Sigmoid colon (tissue), 7 donors: ENCODE data around the gene TTLL13. TPM values are rescaled to one million over a fixed set of nuclear protein-coding genes. Genes with fewer than 3 reads are reported as not detected.
"Not testable (repeated sequence)": the region's sequence is repeated elsewhere in the genome, so short reads cannot be mapped to it uniquely, and the experiment has no call there.

ENCODE experiments used
- DNase-seq: peaks from one replicate; pipeline ENCODE4 v3.0.0-alpha.2; 2019
- H3K27ac ChIP-seq, 4 donors: fragments of 200-600 bp; sonication (generic); one replicate each; pipeline ENCODE4 v1.5.1; 2016 to 2019; ENCODE audit warnings: mild to moderate bottlenecking in 1 of 4
- H3K27me3 ChIP-seq, 3 donors: fragments of 200-600 bp; sonication (generic); one replicate each; pipeline ENCODE4 v1.5.1; 2019; ENCODE audit warnings: mild to moderate bottlenecking in 1 of 3
- H3K36me3 ChIP-seq, 4 donors: fragments of 200-600 bp; sonication (generic); one replicate each; pipeline ENCODE4 v1.5.1; 2016 to 2019
- H3K4me1 ChIP-seq, 4 donors: fragments of 200-600 bp; sonication (generic); one replicate each; pipeline ENCODE4 v1.5.1; 2017 to 2019
- H3K4me3 ChIP-seq, 4 donors: fragments of 200-600 bp; sonication (generic); one replicate each; pipeline ENCODE4 v1.5.1; 2017 to 2019; ENCODE audit warnings: mild to moderate bottlenecking in 2 of 4, moderate library complexity in 1 of 4
- H3K9me3 ChIP-seq, 4 donors: fragments of 200-600 bp in 3 of 4; sonication (generic) in 3 of 4; one replicate each; pipeline versions ENCODE4 v1.5.1 to v1.6.1; 2013 to 2019
- EP300 ChIP-seq, 4 donors: sonication (generic); formaldehyde crosslinking; IDR thresholded peaks; one replicate each; pipeline ENCODE4 v1.6.1; 2017; ENCODE audit warnings: antibody characterized with exemption in 4 of 4
- POLR2A ChIP-seq, 2 donors: fragments of 450-650 bp; IDR thresholded peaks; one replicate each; pipeline ENCODE4 v1.6.1; 2016; ENCODE audit warnings: antibody characterized with exemption in 2 of 2, mild to moderate bottlenecking in 2 of 2, moderate library complexity in 2 of 2
- POLR2AphosphoS5 ChIP-seq, 4 donors: sonication (generic); formaldehyde crosslinking; IDR thresholded peaks; one replicate each; pipeline ENCODE4 v1.6.1; 2017; ENCODE audit warnings: antibody characterized with exemption in 4 of 4
- WGBS, 2 donors: extraction: QIAGEN DNeasy Blood & Tissue Kit; methylation state at CpG; one replicate each; pipeline ENCODE4 v1.1.7; 2013; 5-methylcytosine and 5-hydroxymethylcytosine counted together
- intact Hi-C: fragments of 100-400 bp; cut with DNase I; formaldehyde crosslinking; loops from one replicate; pipeline ENCODE4 v1.15.1; 2023
- polyA plus RNA-seq, 3 donors: library from polyadenylated mRNA; stranded (reverse); fragments of 200-250 nt; gene quantifications; one replicate each; pipeline ENCODE4 v1.2.3, GENCODE V29; 2013
- total RNA-seq, 4 donors: library from RNA; depleted of rRNA; stranded (reverse); fragments of >200 nt; gene quantifications; one replicate each; pipeline ENCODE4 v1.1.0, GENCODE V29; 2016
- TF ChIP-seq, protein P1 (sequence below), 4 experiments: fragments of 450-650 bp in 3 of 4; fragments of 200-600 bp in 1 of 4; IDR thresholded peaks; one replicate each; pipeline ENCODE4 v1.5.1; 2016 to 2019; ENCODE audit warnings: antibody characterized with exemption in 4 of 4, mild to moderate bottlenecking in 3 of 4, moderate library complexity in 2 of 4
- donor health status: healthy with polysubstance abuse.
- donor health status: Bipolar disorder and iron deficiency.
- donor health status: healthy.

Gene TTLL13
- total and polyA plus RNA-seq, 7 donors: 0.25 TPM; not detected in 6

DNA sequence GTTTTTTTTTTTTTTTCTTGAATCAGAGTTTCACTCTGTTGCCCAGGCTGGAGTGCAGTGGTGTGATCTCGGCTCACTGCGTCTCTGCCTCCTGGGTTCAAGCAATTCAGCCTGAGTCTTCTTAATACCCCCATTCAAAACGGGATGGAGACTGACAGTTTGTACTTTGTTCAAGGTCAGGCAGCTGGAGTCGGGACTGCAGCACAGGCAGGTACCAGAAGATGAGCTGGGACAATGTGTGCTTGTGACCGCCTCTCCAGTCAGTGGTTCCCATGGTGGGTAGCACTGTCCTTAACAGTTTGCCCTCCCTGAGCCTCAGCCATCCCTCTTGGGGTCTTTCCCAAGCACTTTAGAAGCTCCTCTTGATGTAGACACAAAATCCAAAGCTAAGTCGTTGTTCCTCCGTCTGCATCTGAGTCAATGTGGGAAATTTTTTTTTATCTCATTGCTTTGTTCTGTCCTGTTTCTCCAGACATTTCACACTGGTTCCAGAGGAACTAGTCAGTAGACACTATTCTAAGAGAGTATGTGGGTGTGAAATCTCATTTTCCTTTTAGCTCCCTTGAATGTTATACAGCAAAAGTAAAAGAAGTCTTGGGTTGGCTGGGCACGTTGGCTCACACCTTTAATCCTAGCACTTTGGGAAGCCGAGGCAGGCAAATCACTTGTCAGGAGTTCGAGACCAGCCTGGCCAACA is 5.3 kb upstream of the TTLL13 start:
- peaks cover 0 to 3% (median 0%) of the 10 kb centered on the region in 4 donors for H3K4me1 ChIP-seq
- WGBS, 2 donors: 79 to 88% methylated on average over 10 of the region's 10 CpGs
- H3K27ac ChIP-seq: no peak overlapping the region
- intact Hi-C loops: no loop called here
- peaks cover 0 to 16% (median 4%) of the 10 kb centered on the region in 4 donors for H3K36me3 ChIP-seq
- no peaks in the 10 kb centered on the region for H3K9me3 ChIP-seq
- no peak overlapping the region for H3K4me3 ChIP-seq
- no peak for DNase-seq
- no peaks in the 10 kb centered on the region for H3K27me3 ChIP-seq
- TF ChIP-seq EP300 (IDR thresholded peaks at IDR 0.05) (no peak), POLR2AphosphoS5 (IDR thresholded peaks at IDR 0.05) (no peak), POLR2A (IDR thresholded peaks at IDR 0.05) (no peak)
- TF ChIP-seq, protein P1, sequence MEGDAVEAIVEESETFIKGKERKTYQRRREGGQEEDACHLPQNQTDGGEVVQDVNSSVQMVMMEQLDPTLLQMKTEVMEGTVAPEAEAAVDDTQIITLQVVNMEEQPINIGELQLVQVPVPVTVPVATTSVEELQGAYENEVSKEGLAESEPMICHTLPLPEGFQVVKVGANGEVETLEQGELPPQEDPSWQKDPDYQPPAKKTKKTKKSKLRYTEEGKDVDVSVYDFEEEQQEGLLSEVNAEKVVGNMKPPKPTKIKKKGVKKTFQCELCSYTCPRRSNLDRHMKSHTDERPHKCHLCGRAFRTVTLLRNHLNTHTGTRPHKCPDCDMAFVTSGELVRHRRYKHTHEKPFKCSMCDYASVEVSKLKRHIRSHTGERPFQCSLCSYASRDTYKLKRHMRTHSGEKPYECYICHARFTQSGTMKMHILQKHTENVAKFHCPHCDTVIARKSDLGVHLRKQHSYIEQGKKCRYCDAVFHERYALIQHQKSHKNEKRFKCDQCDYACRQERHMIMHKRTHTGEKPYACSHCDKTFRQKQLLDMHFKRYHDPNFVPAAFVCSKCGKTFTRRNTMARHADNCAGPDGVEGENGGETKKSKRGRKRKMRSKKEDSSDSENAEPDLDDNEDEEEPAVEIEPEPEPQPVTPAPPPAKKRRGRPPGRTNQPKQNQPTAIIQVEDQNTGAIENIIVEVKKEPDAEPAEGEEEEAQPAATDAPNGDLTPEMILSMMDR (IDR thresholded peaks at IDR 0.05): no peak

DNA sequence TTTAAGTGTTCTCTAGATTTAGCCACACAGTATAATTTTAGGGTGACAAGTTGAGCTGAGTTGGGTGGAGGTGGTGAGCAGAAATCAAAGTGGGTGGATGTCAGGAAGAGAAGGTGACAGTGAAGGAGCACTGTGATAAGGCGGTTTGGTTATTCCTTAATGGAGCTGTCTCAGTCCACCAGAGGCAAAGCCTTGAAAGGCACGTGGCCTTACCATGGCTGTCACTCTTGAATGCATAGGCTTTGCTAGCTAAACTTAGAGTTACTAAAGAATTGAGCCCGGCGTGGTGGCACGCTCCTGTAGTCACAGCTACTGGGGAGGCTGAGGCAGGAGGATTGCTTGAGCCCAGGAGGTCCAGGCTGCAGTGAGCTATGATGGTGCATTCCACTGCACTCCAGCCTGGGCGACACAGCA is 560 bp upstream of the TTLL13 start:
- H3K36me3 ChIP-seq: no peaks in the 10 kb centered on the region
- intact Hi-C loops: no loop called here
- no peak for TF ChIP-seq POLR2AphosphoS5 (IDR thresholded peaks at IDR 0.05)
- TF ChIP-seq EP300 (IDR thresholded peaks at IDR 0.05): no peak
- no peak for TF ChIP-seq POLR2A (IDR thresholded peaks at IDR 0.05)
- TF ChIP-seq, protein P1 (IDR thresholded peaks at IDR 0.05): no peak
- no peak for DNase-seq
- WGBS, 2 donors: 67 to 77% methylated on average over 6 of the region's 6 CpGs
- H3K27me3 ChIP-seq: no peaks in the 10 kb centered on the region
- peak overlapping the region in 3 of 4 donors; percentile 46 to 66 (median 57) for H3K4me3 ChIP-seq
- peaks cover 0 to 15% (median 8%) of the 10 kb centered on the region in 4 donors for H3K4me1 ChIP-seq
- H3K9me3 ChIP-seq: no peaks in the 10 kb centered on the region
- H3K27ac ChIP-seq: peak overlapping the region; percentile 20 to 64 (median 39)

DNA sequence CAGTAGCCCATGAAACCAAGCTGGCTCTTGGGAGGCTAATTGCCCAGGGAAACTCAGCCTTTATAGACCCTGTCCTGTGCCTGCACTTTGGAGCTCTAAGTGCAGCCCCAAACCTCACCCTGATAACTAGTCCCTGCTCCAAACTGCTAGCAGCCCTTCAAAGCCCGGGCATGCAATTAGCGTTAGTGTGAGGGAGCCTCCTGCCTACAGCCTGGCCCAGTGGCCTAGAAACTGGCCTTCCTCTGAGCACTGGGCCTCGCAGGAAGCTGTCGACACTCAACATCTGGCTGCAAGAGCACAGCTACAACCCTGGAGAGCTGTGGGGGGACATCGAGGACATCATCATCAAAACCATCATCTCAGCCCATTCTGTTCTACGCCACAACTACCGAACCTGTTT is 8.4 kb downstream of the TTLL13 start:
- TF ChIP-seq, protein P1 (IDR thresholded peaks at IDR 0.05): no peak
- no peak for TF ChIP-seq POLR2A (IDR thresholded peaks at IDR 0.05)
- no peak for TF ChIP-seq EP300 (IDR thresholded peaks at IDR 0.05)
- no peak for TF ChIP-seq POLR2AphosphoS5 (IDR thresholded peaks at IDR 0.05)
- H3K9me3 ChIP-seq: no peaks in the 10 kb centered on the region
- WGBS, 2 donors: 88 to 93% methylated on average over 7 of the region's 7 CpGs
- no peaks in the 10 kb centered on the region for H3K36me3 ChIP-seq
- H3K4me3 ChIP-seq: no peak overlapping the region
- H3K27ac ChIP-seq: no peak overlapping the region
- no peaks in the 10 kb centered on the region for H3K27me3 ChIP-seq
- DNase-seq: no peak
- intact Hi-C loops: no loop called here
- no peaks in the 10 kb centered on the region for H3K4me1 ChIP-seq

DNA sequence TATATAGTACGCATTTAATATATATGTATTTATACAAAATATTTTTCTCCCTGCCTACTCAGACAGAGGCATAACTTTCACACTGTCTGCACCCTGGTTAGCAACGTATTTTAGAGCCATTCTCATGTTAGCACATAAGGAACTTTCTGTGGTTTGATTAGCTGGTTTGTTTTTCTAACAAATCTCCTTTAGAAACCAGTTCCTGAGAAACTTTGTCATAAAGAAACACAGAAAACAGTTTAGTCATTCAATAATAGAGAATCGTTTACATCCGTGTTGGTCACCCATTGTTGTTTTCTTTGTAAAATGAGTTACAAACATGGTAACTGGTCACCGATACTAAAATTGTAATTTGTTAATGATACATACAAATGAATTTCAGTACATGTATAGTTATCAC is 10.2 kb downstream of the TTLL13 start:
- DNase-seq: no peak
- Histone ChIP-seq H3K4me1 (peaks cover 0 to 4% (median 2%) of the 10 kb centered on the region in 4 donors), H3K36me3 (no peaks in the 10 kb centered on the region), H3K9me3 (no peaks in the 10 kb centered on the region), H3K27me3 (no peaks in the 10 kb centered on the region), H3K4me3 (no peak overlapping the region), H3K27ac (no peak overlapping the region)
- intact Hi-C loops: no loop called here
- WGBS, 2 donors: 88% methylated on average over 5 of the region's 5 CpGs
- TF ChIP-seq EP300 (IDR thresholded peaks at IDR 0.05): no peak
- no peak for TF ChIP-seq POLR2AphosphoS5 (IDR thresholded peaks at IDR 0.05)
- TF ChIP-seq, protein P1 (IDR thresholded peaks at IDR 0.05): no peak
- no peak for TF ChIP-seq POLR2A (IDR thresholded peaks at IDR 0.05)

DNA sequence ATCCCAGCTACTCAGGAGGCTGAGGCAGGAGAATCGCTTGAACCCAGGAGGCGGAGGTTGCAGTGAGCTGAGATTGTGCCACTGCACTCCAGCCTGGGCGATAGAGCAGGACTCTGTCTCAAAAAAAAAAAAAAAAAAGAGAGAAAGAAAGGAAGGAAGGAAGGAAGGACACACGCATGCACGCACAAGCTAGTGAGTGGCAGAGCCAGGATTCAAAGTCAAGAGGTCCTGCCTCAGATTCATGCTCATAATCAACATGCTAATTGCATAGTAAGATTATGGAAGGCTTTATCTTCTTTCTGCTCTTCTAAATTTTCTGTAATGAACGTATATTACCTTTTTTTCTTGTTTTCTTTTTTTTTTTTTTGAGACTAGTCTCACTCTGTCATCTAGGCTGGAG is 11.4 kb downstream of the TTLL13 start:
- WGBS, 2 donors: 89 to 90% methylated on average over 6 of the region's 6 CpGs
- H3K27me3 ChIP-seq, H3K4me3 ChIP-seq, intact Hi-C loops, H3K9me3 ChIP-seq, H3K4me1 ChIP-seq, H3K27ac ChIP-seq, DNase-seq, H3K36me3 ChIP-seq: not testable (repeated sequence)
